GM21360 (cell line): ENCODE results near the gene ZCWPW1.

Experiments
- ATAC-seq: cut with Tn5 transposase; IDR thresholded peaks from one replicate; pipeline ENCODE4 v1.9.1; 2021; ENCODE audit warnings: mild to moderate bottlenecking, moderate library complexity; ENCODE audit not compliant: unreplicated experiment

Gene ZCWPW1

GRCh38 chr7:100432621-100433275, 4.2 kb upstream of the ZCWPW1 start:
- ATAC-seq = no peak

GRCh38 chr7:100432053-100432452, 3.5 kb upstream of the ZCWPW1 start:
- ATAC-seq = no peak

- no peak for ATAC-seq
These were observed 2.8 kb upstream of the ZCWPW1 start for GRCh38 chr7:100431286-100431735.

GRCh38 chr7:100430493-100431285, 2.2 kb upstream of the ZCWPW1 start:
- ATAC-seq = no peak

GRCh38 chr7:100429637-100430492, 1.4 kb upstream of the ZCWPW1 start, which contains the start of gene MEPCE:
TSS of gene MEPCE (plus strand) at chr7:100429831. CDS start at chr7:100430019, 188 bp downstream.
- ATAC-seq = peak; percentile 35

- peak; percentile 37 for ATAC-seq
These were observed 599 bp upstream of the ZCWPW1 start for GRCh38 chr7:100428967-100429636.

- ATAC-seq = no peak
These were observed 723 bp downstream of the ZCWPW1 start for GRCh38 chr7:100427762-100428198.

GRCh38 chr7:100426516-100426915, 2.0 kb downstream of the ZCWPW1 start:
- no peak for ATAC-seq

GRCh38 chr7:100425347-100425746, 3.2 kb downstream of the ZCWPW1 start:
- no peak for ATAC-seq

- no peak for ATAC-seq
These were observed 5.2 kb downstream of the ZCWPW1 start for GRCh38 chr7:100423315-100423714.

- no peak for ATAC-seq
These were observed 8.8 kb downstream of the ZCWPW1 start for GRCh38 chr7:100419660-100420226.

GRCh38 chr7:100418930-100419659, 9.4 kb downstream of the ZCWPW1 start:
- ATAC-seq = no peak

- no peak for ATAC-seq
These were observed 13.1 kb downstream of the ZCWPW1 start for GRCh38 chr7:100415448-100415847.

- no peak for ATAC-seq
These were observed 14.6 kb downstream of the ZCWPW1 start for GRCh38 chr7:100413889-100414288.

GRCh38 chr7:100413346-100413745, 15.2 kb downstream of the ZCWPW1 start:
- ATAC-seq = no peak

GRCh38 chr7:100411101-100411500, 17.4 kb downstream of the ZCWPW1 start:
- ATAC-seq = no peak

- peak; percentile 64 for ATAC-seq
These were observed 21.0 kb downstream of the ZCWPW1 start for GRCh38 chr7:100407285-100408180.

- ATAC-seq = no peak
These were observed 21.7 kb downstream of the ZCWPW1 start for GRCh38 chr7:100406767-100407166.

- no peak for ATAC-seq
These were observed 26.3 kb downstream of the ZCWPW1 start for GRCh38 chr7:100402241-100402640.
